Heart left ventricle (tissue), 16 donors: ENCODE results near the gene CHKA. TPM values are rescaled to one million over a fixed set of nuclear protein-coding genes. Genes with fewer than 3 reads are reported as not detected.

ENCODE experiments used
- ATAC-seq, 4 donors: fragments of 200-7000 bp; cut with Tn5 transposase; one replicate each; pipeline ENCODE4 v1.9.1; 2020 to 2022; ENCODE audit warnings: moderate library complexity in 4 of 4, mild to moderate bottlenecking in 3 of 4, moderate number of reproducible peaks in 1 of 4
- DNase-seq, 5 donors: peaks; one replicate each; pipeline ENCODE4 v3.0.0-alpha.2; 2020
- H3K27ac ChIP-seq, 12 donors: fragments of 200-600 bp; sonication (generic) in 4 of 12; one replicate each; pipeline versions ENCODE4 v1.5.0 to v1.8.0; 2016 to 2022; ENCODE audit warnings: mild to moderate bottlenecking in 2 of 12
- H3K27me3 ChIP-seq, 9 donors: fragments of 200-600 bp; sonication (generic) in 2 of 9; one replicate each; pipeline versions ENCODE4 v1.5.1 to v1.8.0; 2016 to 2022; ENCODE audit warnings: mild to moderate bottlenecking in 3 of 9
- H3K36me3 ChIP-seq, 9 donors: fragments of 200-600 bp; sonication (generic) in 2 of 9; one replicate each; pipeline versions ENCODE4 v1.5.0 to v1.8.0; 2018 to 2022; ENCODE audit warnings: mild to moderate bottlenecking in 2 of 9
- H3K4me1 ChIP-seq, 12 donors: fragments of 200-600 bp; sonication (generic) in 4 of 12; one replicate each; pipeline versions ENCODE4 v1.5.0 to v1.8.0; 2016 to 2022; ENCODE audit warnings: mild to moderate bottlenecking in 3 of 12
- H3K4me3 ChIP-seq, 12 donors: fragments of 200-600 bp; sonication (generic) in 4 of 12; one replicate each; pipeline versions ENCODE4 v1.5.0 to v1.8.0; 2017 to 2022; ENCODE audit warnings: mild to moderate bottlenecking in 9 of 12, moderate library complexity in 4 of 12
- H3K9me3 ChIP-seq, 12 donors: fragments of 200-600 bp; sonication (generic) in 4 of 12; one replicate each; pipeline versions ENCODE4 v1.5.0 to v1.8.0; 2016 to 2022; ENCODE audit warnings: mild to moderate bottlenecking in 1 of 12
- POLR2A ChIP-seq, 2 donors: fragments of 450-650 bp; IDR thresholded peaks; one replicate each; pipeline ENCODE4 v1.6.1; 2017; ENCODE audit warnings: antibody characterized with exemption in 2 of 2, mild to moderate bottlenecking in 2 of 2, moderate library complexity in 2 of 2
- WGBS, 4 donors: extraction: QIAGEN DNeasy Blood & Tissue Kit in 2 of 4; methylation state at CpG; one replicate each; pipeline versions ENCODE4 v1.1.5 to v1.1.7; 2013 to 2018; 5-methylcytosine and 5-hydroxymethylcytosine counted together
- intact Hi-C, 10 donors: fragments of 100-400 bp; cut with DNase I; formaldehyde crosslinking; loops; one replicate each; pipeline versions ENCODE4 v1.11.1 to v1.14.2; 2022
- polyA plus RNA-seq, 2 donors: library from polyadenylated mRNA; stranded (reverse); fragments of 200-250 nt; gene quantifications; one replicate each; pipeline ENCODE4 v1.2.3, GENCODE V29; 2013
- total RNA-seq, 9 donors: library from RNA; depleted of rRNA in 2 of 9; stranded (reverse); fragments of >200 nt in 2 of 9; fragmentation: NEBNext Ultra II Directional in 3 of 9; extraction: Animal tissue kit (Norgen Biotek cat#: 25700) in 3 of 9; gene quantifications; one replicate each; pipeline versions ENCODE4 v1.1.0 to v1.2.4, GENCODE V29; 2016 to 2023
- TF ChIP-seq, protein P1 (sequence below), 12 donors: fragments of 200-600 bp; sonication (generic) in 4 of 12; IDR thresholded peaks; one replicate each; pipeline versions ENCODE4 v1.5.0 to v1.8.0; 2018 to 2022; ENCODE audit warnings: antibody characterized with exemption in 12 of 12, mild to moderate bottlenecking in 5 of 12
- donor health status: ischemic (EF 13 %, LVEDD 7.1; RV severe dilation, severe dysfunction).
- donor health status: healthy with polysubstance abuse.
- donor health status: DM: no; HTN: yes; CAD: no.
- donor health status: DM: no; HTN: no; CAD: no.
- donor health status: ischemic (EF 25% LVEDD 6.9; RV normal size, moderate dysfunction).
- donor health status: ischemic (EF 25% LVEDD 5.7; RV mildly dilated, moderate dysfunction).
- donor health status: healthy.
- donor health status: DM: yes; HTN: yes; CAD: no.
- donor health status: ischemic (EF 35%, LVEDD 5.7; RV mildly dilated, moderate dysfunction).
- donor health status: nonischemic (EF 11% LVEDD 7.7; RV severe dilation, severe dysfunction).
- donor health status: DM: yes; HTN: yes; CAD: no.
- donor health status: PGD.
- donor health status: ischemic (EF 29% LVEDD 5.4; RV normal size, mild dysfunction).
- donor health status: nonischemic (EF 23%, LVEDD 6.1; RV moderate dilation, normal function).

CHKA gene
- total and polyA plus RNA-seq, 11 donors: 6.1 to 22.9 (median 9.1) TPM

DNA sequence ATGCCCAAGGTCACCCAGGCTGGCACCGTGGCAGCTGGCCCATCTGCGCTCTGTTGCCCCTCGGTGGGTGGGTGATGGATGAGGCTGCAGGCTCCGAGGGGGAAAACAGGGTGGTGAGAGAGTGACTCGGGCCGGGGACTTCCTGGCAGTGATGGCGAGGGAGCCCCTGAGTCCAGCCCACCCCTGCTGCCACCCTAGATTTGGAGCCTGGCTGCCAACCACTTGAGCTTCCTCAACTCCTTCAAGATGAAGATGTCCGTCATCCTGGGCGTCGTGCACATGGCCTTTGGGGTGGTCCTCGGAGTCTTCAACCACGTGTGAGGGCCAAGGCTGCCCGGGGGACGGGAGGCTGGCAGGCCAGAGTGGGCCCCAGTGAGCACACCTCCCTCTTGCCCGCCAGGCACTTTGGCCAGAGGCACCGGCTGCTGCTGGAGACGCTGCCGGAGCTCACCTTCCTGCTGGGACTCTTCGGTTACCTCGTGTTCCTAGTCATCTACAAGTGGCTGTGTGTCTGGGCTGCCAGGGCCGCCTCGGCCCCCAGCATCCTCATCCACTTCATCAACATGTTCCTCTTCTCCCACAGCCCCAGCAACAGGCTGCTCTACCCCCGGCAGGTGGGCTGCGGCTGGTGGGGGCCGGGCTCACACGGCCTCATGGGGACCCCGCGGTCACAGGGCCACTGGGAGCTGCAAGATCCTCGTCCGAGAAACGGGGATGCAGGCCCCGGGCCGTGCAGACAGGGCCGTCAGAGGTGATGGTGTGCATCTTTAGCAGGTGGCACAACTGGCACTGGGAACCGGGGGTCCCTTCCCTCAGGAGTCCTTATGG lies 72.3 kb downstream of the CHKA start:
- intact Hi-C loops: no loop called here
- TF ChIP-seq, protein P1, sequence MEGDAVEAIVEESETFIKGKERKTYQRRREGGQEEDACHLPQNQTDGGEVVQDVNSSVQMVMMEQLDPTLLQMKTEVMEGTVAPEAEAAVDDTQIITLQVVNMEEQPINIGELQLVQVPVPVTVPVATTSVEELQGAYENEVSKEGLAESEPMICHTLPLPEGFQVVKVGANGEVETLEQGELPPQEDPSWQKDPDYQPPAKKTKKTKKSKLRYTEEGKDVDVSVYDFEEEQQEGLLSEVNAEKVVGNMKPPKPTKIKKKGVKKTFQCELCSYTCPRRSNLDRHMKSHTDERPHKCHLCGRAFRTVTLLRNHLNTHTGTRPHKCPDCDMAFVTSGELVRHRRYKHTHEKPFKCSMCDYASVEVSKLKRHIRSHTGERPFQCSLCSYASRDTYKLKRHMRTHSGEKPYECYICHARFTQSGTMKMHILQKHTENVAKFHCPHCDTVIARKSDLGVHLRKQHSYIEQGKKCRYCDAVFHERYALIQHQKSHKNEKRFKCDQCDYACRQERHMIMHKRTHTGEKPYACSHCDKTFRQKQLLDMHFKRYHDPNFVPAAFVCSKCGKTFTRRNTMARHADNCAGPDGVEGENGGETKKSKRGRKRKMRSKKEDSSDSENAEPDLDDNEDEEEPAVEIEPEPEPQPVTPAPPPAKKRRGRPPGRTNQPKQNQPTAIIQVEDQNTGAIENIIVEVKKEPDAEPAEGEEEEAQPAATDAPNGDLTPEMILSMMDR (IDR thresholded peaks at IDR 0.05): no peak
- TF ChIP-seq POLR2A (IDR thresholded peaks at IDR 0.05): no peak
- Histone ChIP-seq H3K36me3 (peaks cover 0 to 95% (median 40%) of the 10 kb centered on the region in 9 donors), H3K27me3 (no peaks in the 10 kb centered on the region), H3K4me3 (no peak overlapping the region), H3K27ac (no peak overlapping the region), H3K4me1 (peaks cover 0 to 4% (median 0%) of the 10 kb centered on the region in 12 donors), H3K9me3 (no peaks in the 10 kb centered on the region)
- no peak for ATAC-seq
- 90 to 93% (median 92%) methylated on average over 23 to 35 of the region's 35 CpGs for WGBS, 4 donors
- DNase-seq: peak in 1 of 5 donors; percentile 40

GRCh38 chr11:68047437-68048290 lies 73.5 kb downstream of the CHKA start:
- no peak for TF ChIP-seq POLR2A (IDR thresholded peaks at IDR 0.05)
- TF ChIP-seq, protein P1 (IDR thresholded peaks at IDR 0.05): no peak
- intact Hi-C loops: no loop called here
- H3K27me3 ChIP-seq: no peaks in the 10 kb centered on the region
- no peak overlapping the region for H3K27ac ChIP-seq
- H3K36me3 ChIP-seq: peaks cover 0 to 98% (median 44%) of the 10 kb centered on the region in 9 donors
- H3K4me1 ChIP-seq: peaks cover 0 to 4% (median 0%) of the 10 kb centered on the region in 12 donors
- no peaks in the 10 kb centered on the region for H3K9me3 ChIP-seq
- ATAC-seq (no peak), DNase-seq (peak in 2 of 5 donors; percentile 16 to 57)
- H3K4me3 ChIP-seq: no peak overlapping the region
- 88 to 92% (median 92%) methylated on average over 33 to 37 of the region's 37 CpGs for WGBS, 4 donors

- 94 to 97% (median 95%) methylated on average over 13 to 18 of the region's 18 CpGs for WGBS, 4 donors
- H3K27me3 ChIP-seq: no peaks in the 10 kb centered on the region
- TF ChIP-seq, protein P1 (IDR thresholded peaks at IDR 0.05): no peak
- TF ChIP-seq POLR2A (IDR thresholded peaks at IDR 0.05): no peak
- ATAC-seq: no peak
- DNase-seq: no peak
- H3K36me3 ChIP-seq: peaks cover 0 to 87% (median 30%) of the 10 kb centered on the region in 9 donors
- H3K4me3 ChIP-seq: no peak overlapping the region
- intact Hi-C loops: no loop called here
- H3K9me3 ChIP-seq: no peaks in the 10 kb centered on the region
- no peak overlapping the region for H3K27ac ChIP-seq
- H3K4me1 ChIP-seq: peaks cover 0 to 13% (median 5%) of the 10 kb centered on the region in 12 donors
These were observed 76.3 kb downstream of the CHKA start for GRCh38 chr11:68044898-68045351.
